Kidney epithelial cell (primary cell): ENCODE results near the gene LRFN4. TPM values are rescaled to one million over a fixed set of nuclear protein-coding genes. Genes with fewer than 3 reads are reported as not detected.
A peak's percentile ranks its signal among the peaks of the same experiment; 100 is the strongest.

Experiments
- DNase-seq: peaks from one replicate; pipeline ENCODE4 v3.0.0-alpha.2; 2010; ENCODE audit warnings: low read depth
- H3K27me3 ChIP-seq: 2 replicates; pipeline ENCODE4 v1.6.0; 2011; ENCODE audit warnings: low read length; ENCODE audit not compliant: control insufficient read depth, insufficient read depth
- H3K36me3 ChIP-seq: 2 replicates; pipeline ENCODE4 v1.5.1; 2011; ENCODE audit warnings: low read length; ENCODE audit not compliant: control insufficient read depth, insufficient read depth
- H3K4me3 ChIP-seq: 2 replicates; pipeline ENCODE4 v1.5.1; 2011; ENCODE audit warnings: low read depth, mild to moderate bottlenecking, control low read depth, low read length
- CTCF ChIP-seq: IDR thresholded peaks from 2 replicates; pipeline ENCODE4 v1.5.1; 2011; ENCODE audit warnings: mild to moderate bottlenecking, moderate library complexity, low read length, control low read depth, inconsistent platforms; ENCODE audit not compliant: insufficient read depth, poor library complexity, severe bottlenecking
- total RNA-seq: library from RNA; depleted of rRNA; stranded (reverse); fragments of >200 nt; gene quantifications from 2 replicates; pipeline ENCODE4 v1.2.3, GENCODE V29; 2015

The LRFN4 gene
- total RNA-seq, 1 donor from 2014 or later: 53.5 TPM

DNA sequence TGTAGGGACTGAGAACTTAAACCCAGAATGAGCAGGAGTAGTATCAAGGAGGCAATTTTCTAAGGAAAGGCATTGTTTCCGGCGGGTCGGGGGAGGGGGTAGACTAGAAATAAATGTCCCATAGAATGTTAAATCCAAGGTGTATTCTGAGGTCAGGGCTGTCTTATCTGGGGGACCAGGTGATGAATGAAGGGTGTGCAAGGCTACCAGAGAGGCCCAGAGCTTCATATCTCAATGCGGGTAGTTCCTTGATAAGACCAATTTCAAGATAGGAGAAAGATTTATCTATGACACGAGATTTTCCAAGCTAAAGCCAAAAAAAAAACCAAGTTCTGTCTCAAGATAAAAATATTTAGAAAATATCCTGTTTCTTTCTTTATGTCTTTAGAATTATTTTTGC, 21.9 kb upstream of the LRFN4 start:
- Histone ChIP-seq H3K27me3 (no peaks in the 10 kb centered on the region), H3K4me3 (no peak overlapping the region), H3K36me3 (no peaks in the 10 kb centered on the region)
- TF ChIP-seq CTCF: no peak
- no peak for DNase-seq

GRCh38 chr11:66835768-66836405, 21.0 kb upstream of the LRFN4 start:
- TF ChIP-seq CTCF: no peak
- Histone ChIP-seq H3K4me3 (no peak overlapping the region), H3K27me3 (no peaks in the 10 kb centered on the region), H3K36me3 (no peaks in the 10 kb centered on the region)
- DNase-seq: no peak

GRCh38 chr11:66840317-66841091, 16.4 kb upstream of the LRFN4 start:
- TF ChIP-seq CTCF: no peak
- Histone ChIP-seq H3K4me3 (no peak overlapping the region), H3K27me3 (no peaks in the 10 kb centered on the region), H3K36me3 (no peaks in the 10 kb centered on the region)
- no peak for DNase-seq

DNA sequence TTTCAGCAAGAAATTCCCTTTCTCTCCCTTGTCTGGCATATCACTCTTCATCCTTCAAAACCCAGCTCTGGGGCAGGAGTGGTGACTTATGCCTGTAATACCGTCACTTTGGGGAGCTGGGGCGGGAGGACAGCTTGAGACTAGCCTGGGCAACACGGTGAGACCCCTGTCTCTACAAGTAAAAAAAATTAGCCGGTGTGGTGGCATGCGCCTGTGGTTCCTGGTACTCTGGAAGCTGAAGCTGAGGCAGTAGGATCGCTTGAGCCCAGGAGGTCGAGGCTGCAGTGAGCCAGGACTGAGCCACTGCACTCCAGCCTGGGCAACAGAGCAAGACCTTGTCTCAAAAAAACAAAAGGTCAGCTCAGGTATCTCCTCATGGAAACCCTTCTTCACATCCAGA, 15.0 kb upstream of the LRFN4 start:
- peak overlapping the region; percentile 99 for H3K4me3 ChIP-seq
- DNase-seq: no peak
- no peak for TF ChIP-seq CTCF
- no peaks in the 10 kb centered on the region for H3K27me3 ChIP-seq
- peaks cover 1% of the 10 kb centered on the region for H3K36me3 ChIP-seq

DNA sequence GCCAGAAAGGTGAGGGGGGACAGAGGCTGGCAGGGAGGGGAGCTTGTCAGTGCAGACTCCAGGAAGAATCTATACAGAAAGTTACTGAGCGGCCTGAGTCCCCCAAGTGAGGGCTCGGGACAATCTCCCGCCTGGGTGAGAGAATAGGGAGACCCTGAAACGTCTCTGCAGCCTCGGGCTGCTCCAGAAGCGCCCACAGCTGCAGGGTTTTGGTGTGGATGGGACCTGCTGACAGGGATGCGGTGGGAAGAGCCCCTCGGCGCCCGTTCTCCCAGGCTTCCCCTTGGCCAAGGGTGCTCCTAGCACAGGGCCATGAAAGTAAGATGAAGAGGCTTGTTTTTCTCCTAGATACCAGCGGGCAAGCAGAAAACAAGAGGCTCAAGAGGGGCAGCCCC, 14.4 kb upstream of the LRFN4 start:
- DNase-seq: no peak
- Histone ChIP-seq H3K36me3 (peaks cover 1% of the 10 kb centered on the region), H3K27me3 (no peaks in the 10 kb centered on the region), H3K4me3 (peak overlapping the region; percentile 99)
- no peak for TF ChIP-seq CTCF
